Dendritic cell treated with granulocyte-macrophage colony-stimulating factor and Interleukin-4, amounts not matched to agents 40 ng/mL and 50 ng/mL, for 4 days (primary cell): ENCODE data around the gene MAD1L1.

Experiments used
- H3K27ac Mint-ChIP-seq: one replicate; pipeline ENCODE4 v1.8.0; 2022; ENCODE audit warnings: mild to moderate bottlenecking, mixed read lengths
- H3K27me3 Mint-ChIP-seq: one replicate; pipeline ENCODE4 v1.8.0; 2022; ENCODE audit warnings: mild to moderate bottlenecking, mixed read lengths
- H3K36me3 Mint-ChIP-seq: one replicate; pipeline ENCODE4 v1.8.0; 2022; ENCODE audit warnings: low read depth, mixed read lengths
- H3K4me1 Mint-ChIP-seq: one replicate; pipeline ENCODE4 v1.8.0; 2022; ENCODE audit warnings: low read depth, mixed read lengths
- H3K4me3 Mint-ChIP-seq: one replicate; pipeline ENCODE4 v1.8.0; 2022; ENCODE audit warnings: mild to moderate bottlenecking, moderate library complexity, mixed read lengths
- H3K9me3 Mint-ChIP-seq: one replicate; pipeline ENCODE4 v1.8.0; 2022; ENCODE audit warnings: mixed read lengths
- intact Hi-C: fragments of 100-400 bp; cut with micrococcal nuclease; formaldehyde crosslinking; loops from one replicate; pipeline ENCODE4 v1.15.0; 2022

MAD1L1 gene

DNA sequence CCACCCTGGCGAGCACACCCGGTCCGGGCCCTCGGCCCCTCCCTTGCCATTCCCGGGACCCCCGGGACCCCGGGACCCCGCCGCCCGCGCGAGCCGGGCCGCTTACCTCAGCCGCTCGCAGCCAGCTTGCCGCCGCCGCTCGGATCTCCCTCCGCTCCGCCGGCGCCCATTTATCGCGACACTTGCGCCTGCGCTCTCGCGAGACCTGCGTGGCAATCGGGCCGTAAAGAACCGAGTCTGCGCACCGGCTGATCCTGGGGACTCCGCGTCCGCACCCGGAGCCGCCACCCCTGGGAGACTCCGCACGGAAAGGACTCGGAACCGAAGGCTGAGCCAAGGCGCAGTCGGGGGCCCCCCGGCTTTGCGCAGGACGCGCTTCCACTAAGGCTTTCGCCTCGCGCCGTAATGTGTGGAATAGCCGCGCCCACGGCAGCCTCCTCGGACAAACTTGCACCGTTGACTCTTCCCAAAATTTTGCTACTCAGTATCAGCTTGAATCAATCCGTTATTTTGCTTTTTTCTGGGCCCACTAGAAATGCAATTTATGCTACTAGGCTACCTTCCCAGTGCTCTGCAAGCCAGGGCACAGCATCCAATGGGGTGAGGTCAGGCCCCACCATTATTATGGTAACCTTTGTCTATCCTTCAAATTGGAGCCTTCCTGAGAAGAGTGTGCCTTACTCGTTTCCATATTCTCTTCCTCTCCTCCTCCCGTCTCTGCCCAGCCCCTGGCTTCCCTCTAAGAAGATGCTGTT, at the start of gene MAD1L1:
TSS of gene MAD1L1 (minus strand) at position 180 of the 755 bp plus-strand sequence. CDS start 2,812 bp downstream, outside the sequence.
- peak within 1 kb of the TSS; percentile 90 for H3K27ac Mint-ChIP-seq
- peaks cover 65% of the 10 kb centered on the region for H3K4me1 Mint-ChIP-seq
- peaks cover 74% of the 10 kb centered on the region for H3K36me3 Mint-ChIP-seq
- no peaks in the 10 kb centered on the region for H3K9me3 Mint-ChIP-seq
- no peaks in the 10 kb centered on the region for H3K27me3 Mint-ChIP-seq
- H3K4me3 Mint-ChIP-seq = peak within 1 kb of the TSS; percentile 88
- intact Hi-C loops = loop anchor here (5.0 kb wide), 1 partner anchor 119 kb away; the partner anchor contains the start of gene EIF3B

DNA sequence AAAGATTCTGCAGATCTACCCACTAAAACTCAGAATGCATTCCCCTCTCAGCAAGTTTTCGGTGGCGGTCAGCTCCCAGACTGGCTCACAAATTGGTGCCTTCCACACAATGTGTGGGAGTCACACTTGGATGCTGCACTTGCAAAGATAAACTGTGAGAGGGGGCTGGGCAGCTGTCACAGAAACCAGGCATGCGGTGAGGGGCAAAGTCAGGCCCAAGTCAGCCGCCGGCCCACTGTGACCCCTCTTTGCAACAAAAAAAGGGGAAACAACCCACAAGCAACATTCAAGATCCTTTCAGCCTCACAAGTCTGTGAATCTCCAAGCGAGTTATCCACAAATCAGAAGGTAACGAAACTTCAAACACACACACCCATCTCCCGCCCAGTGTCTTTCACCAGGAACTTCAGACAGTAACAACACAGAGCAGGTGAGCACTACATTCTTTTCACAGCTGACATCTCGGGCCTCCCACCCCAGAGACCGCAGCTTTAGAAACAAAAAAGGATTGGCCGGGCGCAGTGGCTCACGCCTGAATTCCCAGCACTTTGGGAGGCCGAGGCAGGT, 49.5 kb upstream of the MAD1L1 start:
- H3K36me3 Mint-ChIP-seq = peaks cover 82% of the 10 kb centered on the region
- no peaks in the 10 kb centered on the region for H3K27me3 Mint-ChIP-seq
- no peak overlapping the region for H3K4me3 Mint-ChIP-seq
- peak overlapping the region; percentile 6 for H3K27ac Mint-ChIP-seq
- H3K4me1 Mint-ChIP-seq = peaks cover 43% of the 10 kb centered on the region
- H3K9me3 Mint-ChIP-seq = no peaks in the 10 kb centered on the region
- intact Hi-C loops = no loop called here

DNA sequence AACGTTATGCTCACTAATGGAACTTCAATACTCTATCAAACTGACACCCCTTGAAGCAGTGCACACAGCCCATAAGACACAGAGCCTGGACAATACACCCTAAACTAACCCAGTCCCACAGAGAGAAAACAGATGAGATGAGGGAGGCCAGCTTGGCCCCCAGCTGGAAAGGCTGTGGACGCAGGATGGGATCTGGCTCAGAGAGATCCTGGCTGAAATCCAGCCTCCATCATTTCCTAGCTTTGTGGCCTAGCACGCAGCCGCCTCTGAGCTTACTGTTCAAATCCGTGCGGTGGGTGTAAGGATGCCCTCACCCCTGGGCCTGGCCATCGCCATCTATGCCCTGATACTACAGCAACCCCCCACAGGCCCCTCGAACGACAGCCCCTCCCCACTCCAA, 48.8 kb upstream of the MAD1L1 start:
- Mint-ChIP-seq H3K9me3 (no peaks in the 10 kb centered on the region), H3K4me1 (peaks cover 43% of the 10 kb centered on the region), H3K27me3 (no peaks in the 10 kb centered on the region), H3K27ac (peak overlapping the region; percentile 6), H3K4me3 (no peak overlapping the region), H3K36me3 (peaks cover 88% of the 10 kb centered on the region)
- intact Hi-C loops = no loop called here

DNA sequence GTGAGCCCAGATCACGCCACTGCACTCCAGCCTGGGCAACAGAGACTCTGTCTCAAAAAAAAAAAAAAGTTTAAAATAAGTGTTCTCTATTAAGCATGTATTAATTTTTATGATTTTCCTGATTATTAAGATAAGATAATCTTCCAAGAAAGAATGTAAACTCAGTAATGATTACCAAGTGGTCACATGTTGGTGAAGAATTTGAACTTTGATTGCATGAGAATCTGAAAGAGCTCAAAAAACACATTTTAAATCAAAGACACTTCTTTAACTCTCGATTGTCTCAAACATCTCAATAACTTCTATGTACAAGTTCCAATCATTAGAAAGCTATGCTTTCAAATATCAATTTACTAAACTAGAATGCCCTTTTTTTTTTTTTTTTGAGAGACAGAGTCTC, 47.7 kb upstream of the MAD1L1 start:
- H3K4me1 Mint-ChIP-seq = peaks cover 37% of the 10 kb centered on the region
- H3K27me3 Mint-ChIP-seq = no peaks in the 10 kb centered on the region
- H3K36me3 Mint-ChIP-seq = peaks cover 90% of the 10 kb centered on the region
- no peaks in the 10 kb centered on the region for H3K9me3 Mint-ChIP-seq
- no peak overlapping the region for H3K4me3 Mint-ChIP-seq
- intact Hi-C loops = no loop called here
- no peak overlapping the region for H3K27ac Mint-ChIP-seq

DNA sequence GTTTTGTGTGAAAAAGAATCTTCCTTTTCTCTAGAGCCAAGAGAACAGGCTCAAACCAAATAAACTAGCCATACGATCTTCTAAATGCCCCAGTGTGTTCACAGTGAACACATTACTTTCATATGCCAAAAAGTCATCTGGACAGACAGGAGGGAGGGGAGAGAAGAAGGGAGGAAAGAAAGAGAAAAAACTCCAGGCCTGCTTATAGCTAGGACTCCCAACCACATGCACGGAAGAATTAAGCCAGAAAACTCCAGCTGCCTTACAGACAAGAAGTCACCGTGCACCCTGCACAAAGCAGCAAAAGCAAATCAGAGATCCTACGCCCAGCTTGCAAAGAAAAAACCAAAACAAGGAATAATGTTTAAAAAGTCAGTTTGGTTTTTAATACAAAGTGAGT, 47.2 kb upstream of the MAD1L1 start:
- H3K4me1 Mint-ChIP-seq = peaks cover 35% of the 10 kb centered on the region

DNA sequence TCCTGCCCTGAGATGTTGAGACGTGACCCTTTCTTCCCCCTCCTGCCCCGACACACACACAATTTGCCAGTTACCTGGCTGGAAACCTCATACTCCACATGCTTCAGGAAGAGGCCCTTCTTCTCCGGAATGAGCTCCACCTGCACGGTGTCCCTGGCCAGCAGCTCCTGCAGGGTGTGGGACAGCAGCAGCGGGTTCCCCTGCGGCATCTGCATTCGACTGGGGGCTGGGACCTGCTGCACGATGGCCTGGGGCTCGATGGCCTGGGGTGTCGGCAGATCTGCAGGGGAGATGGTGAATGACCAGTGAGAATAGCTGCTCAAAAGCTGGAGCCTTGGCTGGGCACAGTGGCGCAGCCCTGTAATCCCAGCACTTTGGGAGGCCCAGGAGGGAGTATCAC, 45.3 kb upstream of the MAD1L1 start:
- no peaks in the 10 kb centered on the region for H3K27me3 Mint-ChIP-seq
- H3K27ac Mint-ChIP-seq = no peak overlapping the region
- H3K4me1 Mint-ChIP-seq = peaks cover 24% of the 10 kb centered on the region
- intact Hi-C loops = no loop called here
- H3K4me3 Mint-ChIP-seq = no peak overlapping the region
- no peaks in the 10 kb centered on the region for H3K9me3 Mint-ChIP-seq
- H3K36me3 Mint-ChIP-seq = peaks cover 90% of the 10 kb centered on the region

More for the DNA sequence above, 47.2 kb upstream of the MAD1L1 start:
- Mint-ChIP-seq H3K27me3 (no peaks in the 10 kb centered on the region), H3K27ac (no peak overlapping the region), H3K9me3 (no peaks in the 10 kb centered on the region), H3K36me3 (peaks cover 90% of the 10 kb centered on the region), H3K4me3 (no peak overlapping the region)
- intact Hi-C loops = no loop called here

DNA sequence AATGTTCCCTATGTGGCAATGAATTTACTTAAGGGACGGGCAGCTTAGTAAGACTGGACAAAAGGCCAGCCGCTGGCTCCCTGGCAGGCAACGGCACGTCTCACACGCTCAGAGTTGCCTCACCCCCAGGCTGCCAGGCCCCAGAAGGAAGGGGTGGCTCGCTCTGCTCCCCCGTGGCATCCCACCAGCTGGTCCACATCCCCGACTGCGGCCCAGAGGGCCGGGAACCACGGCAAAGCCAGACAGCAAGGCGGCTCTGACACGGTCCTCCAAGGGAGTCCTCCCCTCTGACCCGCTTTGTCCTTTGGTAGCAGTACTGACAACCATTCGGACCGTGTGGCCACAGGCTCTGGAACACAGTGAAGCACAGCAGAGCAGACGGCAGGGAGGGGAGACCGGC, 43.4 kb upstream of the MAD1L1 start:
- Mint-ChIP-seq H3K4me1 (peaks cover 5% of the 10 kb centered on the region), H3K4me3 (no peak overlapping the region), H3K27ac (no peak overlapping the region), H3K27me3 (no peaks in the 10 kb centered on the region), H3K9me3 (no peaks in the 10 kb centered on the region), H3K36me3 (peaks cover 90% of the 10 kb centered on the region)
- intact Hi-C loops = no loop called here

DNA sequence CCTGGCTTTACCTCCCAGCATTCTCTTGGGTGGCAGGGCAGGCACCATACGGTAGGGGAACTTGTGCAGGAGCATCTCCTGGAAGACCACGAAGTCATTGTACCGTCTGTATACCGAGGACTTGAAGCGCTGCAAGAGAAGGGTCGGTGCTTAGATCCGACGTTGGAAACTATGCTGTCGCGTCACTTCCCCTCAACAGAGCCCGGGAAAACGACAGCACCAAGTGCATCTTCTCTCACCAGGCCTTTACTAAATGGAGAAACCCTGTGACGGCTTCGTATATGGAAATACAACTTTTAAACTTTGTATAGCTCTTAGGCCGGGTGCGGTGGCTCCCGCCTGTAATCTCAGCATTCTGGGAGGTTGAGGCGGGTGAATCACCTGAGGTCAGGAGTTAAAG, 42.4 kb upstream of the MAD1L1 start:
- Mint-ChIP-seq H3K36me3 (peaks cover 96% of the 10 kb centered on the region), H3K27ac (no peak overlapping the region), H3K9me3 (no peaks in the 10 kb centered on the region), H3K4me1 (peaks cover 3% of the 10 kb centered on the region), H3K4me3 (no peak overlapping the region), H3K27me3 (no peaks in the 10 kb centered on the region)
- intact Hi-C loops = no loop called here

DNA sequence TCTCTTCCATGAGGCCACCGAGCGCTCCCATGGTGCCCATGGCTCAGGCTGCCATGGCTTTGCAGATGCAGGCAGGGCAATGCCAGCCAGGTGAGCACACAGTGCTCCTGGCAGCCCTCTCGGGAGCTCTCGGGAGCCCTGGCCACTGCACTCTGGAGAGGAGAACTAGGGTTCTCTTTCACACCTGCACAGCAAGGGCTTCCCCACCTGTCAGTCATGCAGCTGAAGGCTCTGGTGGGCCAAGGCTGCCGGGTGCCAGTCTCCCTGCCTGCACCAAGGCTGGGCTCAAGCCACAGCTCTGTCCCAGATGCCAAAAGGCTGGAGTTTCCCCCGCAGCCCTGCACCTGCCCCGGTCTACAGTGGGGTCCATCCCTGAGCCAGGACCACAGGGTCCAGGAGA, 41.9 kb upstream of the MAD1L1 start:
- H3K36me3 Mint-ChIP-seq = peaks cover 96% of the 10 kb centered on the region
- H3K4me1 Mint-ChIP-seq = no peaks in the 10 kb centered on the region
- H3K4me3 Mint-ChIP-seq = no peak overlapping the region
- H3K9me3 Mint-ChIP-seq = no peaks in the 10 kb centered on the region
- H3K27me3 Mint-ChIP-seq = no peaks in the 10 kb centered on the region
- intact Hi-C loops = no loop called here
- no peak overlapping the region for H3K27ac Mint-ChIP-seq

DNA sequence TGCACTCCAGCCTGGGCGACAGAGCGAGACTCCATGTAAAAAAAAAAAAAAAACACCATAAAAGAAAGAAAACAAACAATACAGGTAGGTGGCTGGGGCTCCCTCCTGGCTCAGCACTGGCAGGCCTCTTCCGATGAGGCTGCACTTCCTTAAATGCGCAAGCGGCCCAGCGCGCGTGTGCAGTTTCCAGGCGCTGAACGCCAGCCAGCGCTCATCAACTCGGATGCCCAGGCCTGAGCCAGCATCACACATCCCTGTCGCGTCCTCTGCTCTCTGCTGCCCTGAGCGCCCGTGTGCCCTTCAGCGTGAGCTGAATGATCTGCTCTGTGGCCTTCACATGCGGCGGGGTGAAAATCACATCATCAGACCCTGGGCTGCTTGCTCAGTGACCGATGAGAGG, 41.1 kb upstream of the MAD1L1 start:
- Mint-ChIP-seq H3K27me3 (no peaks in the 10 kb centered on the region), H3K27ac (no peak overlapping the region), H3K4me1 (no peaks in the 10 kb centered on the region), H3K4me3 (no peak overlapping the region), H3K36me3 (peaks cover 96% of the 10 kb centered on the region), H3K9me3 (no peaks in the 10 kb centered on the region)
- intact Hi-C loops = no loop called here

DNA sequence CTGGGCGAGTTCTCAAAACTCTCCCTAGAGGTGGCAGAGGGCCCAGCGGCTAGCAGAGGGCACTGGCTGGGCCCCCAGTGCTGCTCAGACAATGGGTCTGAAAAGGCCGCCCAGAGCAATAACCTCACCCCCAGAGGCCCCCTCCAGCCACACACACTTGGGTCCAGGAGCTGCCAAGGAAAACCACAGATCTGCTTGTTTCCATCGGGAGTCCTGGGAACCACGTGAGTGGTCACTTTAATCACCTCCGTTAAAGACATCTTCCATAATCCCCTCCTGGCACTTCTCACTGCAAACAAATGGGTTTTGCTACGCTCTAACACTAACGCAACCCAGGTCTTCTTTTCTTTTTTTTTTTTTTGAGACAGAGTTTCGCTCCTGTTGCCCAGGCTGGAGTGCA, 39.3 kb upstream of the MAD1L1 start:
- no peak overlapping the region for H3K4me3 Mint-ChIP-seq
- H3K9me3 Mint-ChIP-seq = no peaks in the 10 kb centered on the region
- H3K36me3 Mint-ChIP-seq = peaks cover 82% of the 10 kb centered on the region
- intact Hi-C loops = no loop called here
- H3K27ac Mint-ChIP-seq = no peak overlapping the region
- H3K4me1 Mint-ChIP-seq = no peaks in the 10 kb centered on the region
- no peaks in the 10 kb centered on the region for H3K27me3 Mint-ChIP-seq

DNA sequence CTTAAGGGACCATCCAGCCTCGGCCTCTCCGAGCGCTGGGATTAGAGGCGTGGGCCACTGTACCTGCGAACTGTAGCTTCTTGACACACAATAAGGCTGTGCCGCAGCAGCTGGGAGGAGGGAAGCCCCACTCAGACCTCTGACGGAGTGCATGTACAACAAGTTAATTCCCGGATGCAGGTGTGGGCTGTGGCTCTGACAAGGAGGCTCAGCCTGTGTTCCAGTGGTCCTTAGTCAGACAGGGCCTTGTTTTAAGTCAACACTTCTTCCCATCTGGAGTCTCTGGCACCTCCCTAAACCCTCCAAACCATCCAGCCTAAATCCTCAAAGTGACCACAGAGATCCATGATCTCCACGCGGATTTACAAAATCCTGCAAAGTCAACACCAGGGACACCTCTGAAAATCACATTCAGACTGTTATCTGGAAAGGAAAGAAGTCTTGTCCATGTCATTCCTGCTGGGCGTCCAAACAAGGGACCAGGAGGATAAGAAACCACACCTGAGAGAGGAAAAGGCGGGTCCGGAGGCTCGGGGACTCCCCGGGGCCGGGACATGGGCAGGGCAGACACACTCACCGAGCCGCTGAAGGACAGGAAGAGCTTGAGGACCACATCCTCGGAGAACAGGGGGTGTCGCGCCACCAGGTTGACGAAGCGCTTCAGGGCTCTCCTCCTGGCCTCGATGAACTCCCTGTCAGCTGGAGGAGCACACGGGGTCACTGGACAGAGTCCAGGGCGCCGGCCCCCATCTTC, 38.7 kb upstream of the MAD1L1 start:
- Mint-ChIP-seq H3K27ac (no peak overlapping the region), H3K4me3 (no peak overlapping the region), H3K36me3 (peaks cover 82% of the 10 kb centered on the region), H3K9me3 (no peaks in the 10 kb centered on the region), H3K4me1 (no peaks in the 10 kb centered on the region), H3K27me3 (no peaks in the 10 kb centered on the region)
- intact Hi-C loops = no loop called here

DNA sequence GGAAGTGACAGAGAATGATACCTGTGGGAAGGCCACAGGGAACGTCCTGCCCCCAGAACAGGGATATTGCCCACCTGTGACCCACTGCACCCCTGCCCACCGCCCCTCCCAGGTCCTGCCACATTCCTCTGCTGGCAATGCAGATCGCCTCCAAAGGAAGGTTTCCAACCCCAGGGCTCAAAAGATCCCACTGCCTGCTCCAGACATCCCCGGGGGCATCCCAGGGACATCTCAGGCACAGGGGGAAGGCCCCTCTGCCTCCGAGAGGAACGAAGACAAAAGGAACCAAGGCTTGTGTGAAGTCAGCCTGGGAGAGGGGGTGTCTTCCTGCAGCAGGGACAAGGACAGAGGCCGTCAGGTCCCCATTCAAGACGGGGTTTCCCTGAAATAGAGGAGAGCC, 37.8 kb upstream of the MAD1L1 start:
- no peak overlapping the region for H3K4me3 Mint-ChIP-seq
- no peaks in the 10 kb centered on the region for H3K9me3 Mint-ChIP-seq
- H3K27me3 Mint-ChIP-seq = no peaks in the 10 kb centered on the region
- intact Hi-C loops = no loop called here
- peaks cover under 1% of the 10 kb centered on the region for H3K4me1 Mint-ChIP-seq
- peaks cover 82% of the 10 kb centered on the region for H3K36me3 Mint-ChIP-seq
- H3K27ac Mint-ChIP-seq = no peak overlapping the region

DNA sequence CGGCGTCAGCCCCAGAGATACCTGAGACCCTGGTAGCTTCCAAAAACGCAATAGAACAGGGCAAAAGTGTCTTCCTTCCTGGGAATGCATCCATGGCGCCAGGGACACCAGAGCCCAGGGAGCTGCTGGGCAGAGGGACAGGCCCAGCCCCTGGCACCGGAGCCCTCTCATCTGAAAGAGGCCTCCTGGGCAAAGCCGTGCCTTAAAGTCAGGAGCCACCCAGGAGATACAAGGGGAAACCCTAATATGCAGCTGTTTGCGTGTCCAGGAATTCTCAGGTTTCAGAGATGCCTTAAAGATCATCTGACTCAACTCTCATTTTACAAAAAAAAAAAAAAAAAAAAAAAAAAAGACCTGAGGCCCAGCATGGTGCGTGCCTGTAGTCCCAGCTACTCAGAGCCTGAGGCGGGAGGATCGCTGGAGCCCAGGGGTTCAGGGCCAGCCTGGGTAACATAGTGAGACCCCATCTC, 37.3 kb upstream of the MAD1L1 start:
- Mint-ChIP-seq H3K4me1 (peaks cover 5% of the 10 kb centered on the region), H3K9me3 (no peaks in the 10 kb centered on the region), H3K27me3 (no peaks in the 10 kb centered on the region), H3K27ac (no peak overlapping the region), H3K36me3 (peaks cover 82% of the 10 kb centered on the region), H3K4me3 (no peak overlapping the region)
- intact Hi-C loops = no loop called here
